Pancreas (tissue), 10 donors: ENCODE results near the gene REM2. TPM values are rescaled to one million over a fixed set of nuclear protein-coding genes. Genes with fewer than 3 reads are reported as not detected.

Source experiments
- ATAC-seq, 4 donors: fragments of 200-7000 bp; cut with Tn5 transposase; one replicate each; pipeline versions ENCODE4 v1.8.0 to v1.9.1; 2020; ENCODE audit warnings: mild to moderate bottlenecking in 4 of 4, moderate library complexity in 4 of 4
- DNase-seq, 6 donors: peaks; one replicate each; pipeline ENCODE4 v3.0.0-alpha.2; 2020
- FAIRE-seq: peaks from 2 replicates; lab custom pipeline; 2012; peaks lifted over from hg19 to GRCh38; lab: Jason Lieb, UNC
- H3K27ac ChIP-seq, 4 donors: fragments of 200-600 bp; sonication (generic); 1 replicate in 3 of 4; 2 replicates in 1 of 4; pipeline versions ENCODE4 v1.5.0 to v1.8.0; 2020
- H3K27me3 ChIP-seq, 4 donors: fragments of 200-600 bp; one replicate each; pipeline ENCODE4 v1.8.0; 2021
- H3K36me3 ChIP-seq, 3 donors: fragments of 200-600 bp; sonication (generic) in 1 of 3; one replicate each; pipeline versions ENCODE4 v1.5.0 to v1.8.0; 2020 to 2021
- H3K4me1 ChIP-seq, 3 donors: fragments of 200-600 bp; one replicate each; pipeline ENCODE4 v1.8.0; 2021
- H3K4me3 ChIP-seq, 4 donors: fragments of 200-600 bp; sonication (generic) in 2 of 4; one replicate each; pipeline versions ENCODE4 v1.5.0 to v1.8.0; 2020 to 2021
- H3K9me3 ChIP-seq, 4 donors: fragments of 200-600 bp; one replicate each; pipeline ENCODE4 v1.8.0; 2021
- CTCF ChIP-seq, 4 donors: fragments of 200-600 bp; sonication (generic) in 3 of 4; IDR thresholded peaks; one replicate each; pipeline versions ENCODE4 v1.5.0 to v1.8.0; 2021; ENCODE audit warnings: antibody characterized with exemption in 4 of 4
- WGBS, 2 donors: extraction: QIAGEN DNeasy Blood & Tissue Kit; methylation state at CpG; one replicate each; pipeline ENCODE4 v1.1.7; 2013; 5-methylcytosine and 5-hydroxymethylcytosine counted together
- intact Hi-C, 3 donors: fragments of 100-400 bp; cut with DNase I; formaldehyde crosslinking; loops; one replicate each; pipeline versions ENCODE4 v1.11.1 to v1.14.2; 2022
- polyA plus RNA-seq, 2 donors: library from polyadenylated mRNA; stranded (reverse); fragments of 200-250 nt; gene quantifications; one replicate each; pipeline ENCODE4 v1.2.3, GENCODE V29; 2013
- total RNA-seq, 6 donors: library from RNA; stranded (reverse); fragmentation: NEBNext Ultra II Directional in 4 of 6; extraction: Animal tissue kit (Norgen Biotek cat#: 25700) in 4 of 6; gene quantifications; one replicate each; pipeline versions ENCODE4 v1.2.1 to v1.2.4, GENCODE V29; 2021 to 2023
- donor health status: healthy with polysubstance abuse.
- donor health status: DM: no; HTN: no; CAD: no; lungs with moderate emphysema.
- donor health status: DM: no; HTN: no; CAD: no.
- donor health status: control.
- donor health status: control.
- donor health status: Bipolar disorder and iron deficiency.
- donor health status: DM: yes; HTN: yes; CAD: no.
- donor health status: DM: no; HTN: no; CAD: no.
- donor health status: DM: no; HTN: no; CAD: no.
- donor health status: DM: yes; HTN: yes; CAD: no.

The REM2 gene
- total and polyA plus RNA-seq, 8 donors, result 0.16 to 2.5 (median 0.38) TPM; not detected in 1

- DNase-seq (no peak), ATAC-seq (no peak), FAIRE-seq (no peak)
- H3K4me3 ChIP-seq, result no peak overlapping the region
- TF ChIP-seq CTCF (IDR thresholded peaks at IDR 0.05), result no peak
- H3K27ac ChIP-seq, result no peak overlapping the region
- no peaks in the 10 kb centered on the region for H3K27me3 ChIP-seq
- peaks cover 0 to 9% (median 7%) of the 10 kb centered on the region in 3 donors for H3K36me3 ChIP-seq
- H3K9me3 ChIP-seq, result no peaks in the 10 kb centered on the region
- no peaks in the 10 kb centered on the region for H3K4me1 ChIP-seq
- WGBS, 2 donors, result 37 to 38% methylated on average over 5 of the region's 5 CpGs
- intact Hi-C loops, result no loop called here
These were observed 13.3 kb downstream of the REM2 start for GRCh38 chr14:22896356-22896755.

- Histone ChIP-seq H3K27me3 (no peaks in the 10 kb centered on the region), H3K4me3 (no peak overlapping the region), H3K27ac (no peak overlapping the region), H3K9me3 (no peaks in the 10 kb centered on the region), H3K36me3 (peaks cover 0 to 13% (median 11%) of the 10 kb centered on the region in 3 donors), H3K4me1 (no peaks in the 10 kb centered on the region)
- intact Hi-C loops, result no loop called here
- ATAC-seq, result no peak
- 51 to 73% methylated on average over 3 of the region's 3 CpGs for WGBS, 2 donors
- DNase-seq, result no peak
- FAIRE-seq, result no peak
- TF ChIP-seq CTCF (IDR thresholded peaks at IDR 0.05), result no peak
These were observed 13.7 kb downstream of the REM2 start for GRCh38 chr14:22896760-22897159.

- no peaks in the 10 kb centered on the region for H3K27me3 ChIP-seq
- H3K36me3 ChIP-seq, result peaks cover 0 to 19% (median 14%) of the 10 kb centered on the region in 3 donors
- no peak for TF ChIP-seq CTCF (IDR thresholded peaks at IDR 0.05)
- H3K9me3 ChIP-seq, result no peaks in the 10 kb centered on the region
- FAIRE-seq (no peak), DNase-seq (no peak), ATAC-seq (no peak)
- WGBS, 2 donors, result 56 to 61% methylated on average over 1 of the region's 1 CpG
- H3K4me3 ChIP-seq, result no peak overlapping the region
- H3K4me1 ChIP-seq, result no peaks in the 10 kb centered on the region
- H3K27ac ChIP-seq, result no peak overlapping the region
- intact Hi-C loops, result no loop called here
These were observed 14.3 kb downstream of the REM2 start for GRCh38 chr14:22897357-22897756.

- no peak for TF ChIP-seq CTCF (IDR thresholded peaks at IDR 0.05)
- FAIRE-seq, result no peak
- DNase-seq, result no peak
- no peak for ATAC-seq
- peaks cover 0 to 26% (median 14%) of the 10 kb centered on the region in 3 donors for H3K36me3 ChIP-seq
- H3K4me1 ChIP-seq, result peaks cover 0 to 7% (median 2%) of the 10 kb centered on the region in 3 donors
- no peaks in the 10 kb centered on the region for H3K9me3 ChIP-seq
- H3K27ac ChIP-seq, result no peak overlapping the region
- no peak overlapping the region for H3K4me3 ChIP-seq
- intact Hi-C loops, result no loop called here
- WGBS, 2 donors, result 70 to 77% methylated on average over 8 of the region's 8 CpGs
- H3K27me3 ChIP-seq, result no peaks in the 10 kb centered on the region
These were observed 15.5 kb downstream of the REM2 start for GRCh38 chr14:22898302-22899090.
